Esophagus squamous epithelium (tissue), 4 donors: ENCODE results near the gene COQ8A.

Experiments
- POLR2A ChIP-seq, 4 donors: fragments of 450-650 bp; IDR thresholded peaks; one replicate each; pipeline ENCODE4 v1.6.1; 2017; ENCODE audit warnings: antibody characterized with exemption in 4 of 4, mild to moderate bottlenecking in 4 of 4, moderate library complexity in 3 of 4
- TF ChIP-seq, protein P1 (sequence below), 6 experiments: fragments of 450-650 bp in 4 of 6; fragments of 200-600 bp in 2 of 6; sonication (generic) in 2 of 6; IDR thresholded peaks; one replicate each; pipeline ENCODE4 v1.5.1; 2016 to 2019; ENCODE audit warnings: antibody characterized with exemption in 6 of 6, mild to moderate bottlenecking in 4 of 6, moderate library complexity in 4 of 6

DNA sequence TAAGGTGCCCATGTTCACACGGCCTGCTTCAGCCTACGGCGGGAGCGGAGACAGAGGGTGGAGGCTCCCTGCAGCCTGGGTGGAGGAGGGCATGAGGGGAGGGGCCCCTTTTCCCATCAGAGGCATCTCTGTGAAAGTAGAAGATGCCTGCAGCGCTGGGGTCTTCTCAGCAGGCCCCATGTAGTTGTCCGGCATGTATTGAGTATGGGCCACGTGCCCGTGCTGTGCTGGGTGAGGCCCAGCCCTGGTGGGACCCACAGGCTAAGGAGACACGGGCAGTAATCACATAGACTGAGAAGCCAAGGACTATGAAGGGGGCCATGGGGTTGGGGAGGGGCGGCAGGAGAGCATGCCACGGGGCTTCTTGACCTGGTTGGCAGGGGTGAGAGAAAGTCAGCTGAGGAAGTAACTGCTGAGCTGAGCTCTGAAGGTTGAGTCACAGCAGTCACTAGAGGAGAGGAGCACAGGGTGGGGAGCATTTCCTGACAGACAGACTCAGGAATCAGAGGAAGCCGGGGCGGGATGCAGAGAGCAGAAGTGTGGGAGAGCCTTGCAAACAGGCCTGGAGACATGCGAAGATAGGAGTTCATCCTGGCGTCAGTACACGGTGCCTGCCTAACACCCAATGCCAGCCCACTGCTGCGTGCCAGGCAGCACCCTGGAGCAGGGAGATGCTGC, 48.1 kb upstream of the COQ8A start:
- TF ChIP-seq, protein P1, sequence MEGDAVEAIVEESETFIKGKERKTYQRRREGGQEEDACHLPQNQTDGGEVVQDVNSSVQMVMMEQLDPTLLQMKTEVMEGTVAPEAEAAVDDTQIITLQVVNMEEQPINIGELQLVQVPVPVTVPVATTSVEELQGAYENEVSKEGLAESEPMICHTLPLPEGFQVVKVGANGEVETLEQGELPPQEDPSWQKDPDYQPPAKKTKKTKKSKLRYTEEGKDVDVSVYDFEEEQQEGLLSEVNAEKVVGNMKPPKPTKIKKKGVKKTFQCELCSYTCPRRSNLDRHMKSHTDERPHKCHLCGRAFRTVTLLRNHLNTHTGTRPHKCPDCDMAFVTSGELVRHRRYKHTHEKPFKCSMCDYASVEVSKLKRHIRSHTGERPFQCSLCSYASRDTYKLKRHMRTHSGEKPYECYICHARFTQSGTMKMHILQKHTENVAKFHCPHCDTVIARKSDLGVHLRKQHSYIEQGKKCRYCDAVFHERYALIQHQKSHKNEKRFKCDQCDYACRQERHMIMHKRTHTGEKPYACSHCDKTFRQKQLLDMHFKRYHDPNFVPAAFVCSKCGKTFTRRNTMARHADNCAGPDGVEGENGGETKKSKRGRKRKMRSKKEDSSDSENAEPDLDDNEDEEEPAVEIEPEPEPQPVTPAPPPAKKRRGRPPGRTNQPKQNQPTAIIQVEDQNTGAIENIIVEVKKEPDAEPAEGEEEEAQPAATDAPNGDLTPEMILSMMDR (IDR thresholded peaks at IDR 0.05) = no peak
- TF ChIP-seq POLR2A (IDR thresholded peaks at IDR 0.05) = no peak
